ENCODE data around the gene DNAJC8.
A peak's percentile ranks its signal among the peaks of the same experiment; 100 is the strongest.

Gene DNAJC8

DNA sequence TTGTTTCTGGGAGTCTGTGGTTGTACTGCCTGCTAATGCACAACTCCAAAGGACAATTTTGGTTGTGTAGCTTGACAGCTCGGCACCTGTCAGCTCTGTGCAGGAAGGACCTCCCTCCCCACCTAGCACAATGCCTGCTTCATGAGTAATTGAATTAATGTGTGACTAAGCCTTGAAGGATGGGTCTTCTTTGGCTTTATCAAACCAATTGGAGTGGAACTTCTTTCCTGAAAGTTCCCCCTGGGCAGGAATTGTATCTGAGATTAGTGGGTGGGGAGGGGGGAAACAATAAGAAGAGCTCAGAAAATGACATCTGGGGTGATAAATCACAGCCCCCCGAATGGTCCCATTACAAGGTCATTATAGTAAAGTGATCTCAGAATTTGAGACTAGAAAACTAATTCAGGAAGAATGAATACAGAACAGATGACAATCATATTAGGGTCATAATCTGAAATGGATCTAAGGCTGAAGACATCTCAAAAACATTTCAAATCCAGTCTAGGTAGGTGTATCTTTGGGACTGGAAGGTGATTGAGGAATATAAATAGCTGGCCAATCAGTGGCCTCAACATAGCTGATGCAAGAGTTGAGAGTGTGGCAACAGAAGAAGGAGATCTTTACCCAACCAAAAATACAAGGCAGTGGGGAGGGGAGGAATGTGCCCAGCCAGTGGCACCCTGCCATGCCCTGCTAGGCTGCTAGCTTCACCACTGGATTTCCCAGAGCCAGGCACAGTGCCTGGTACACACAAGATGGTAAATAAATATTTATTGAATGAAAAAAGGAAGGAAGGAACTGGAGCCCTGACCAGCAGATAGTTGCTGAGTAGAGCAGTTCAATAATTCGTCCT lies 16.4 kb upstream of the DNAJC8 start (continued):
- TF ChIP-seq, protein P1, sequence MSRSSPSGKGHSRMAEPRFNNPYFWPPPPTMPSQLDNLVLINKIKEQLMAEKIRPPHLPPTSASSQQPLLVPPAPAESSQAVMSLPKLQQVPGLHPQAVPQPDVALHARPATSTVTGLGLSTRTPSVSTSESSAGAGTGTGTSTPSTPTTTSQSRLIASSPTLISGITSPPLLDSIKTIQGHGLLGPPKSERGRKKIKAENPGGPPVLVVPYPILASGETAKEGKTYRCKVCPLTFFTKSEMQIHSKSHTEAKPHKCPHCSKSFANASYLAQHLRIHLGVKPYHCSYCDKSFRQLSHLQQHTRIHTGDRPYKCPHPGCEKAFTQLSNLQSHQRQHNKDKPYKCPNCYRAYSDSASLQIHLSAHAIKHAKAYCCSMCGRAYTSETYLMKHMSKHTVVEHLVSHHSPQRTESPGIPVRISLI (tag by site-specific recombination; IDR thresholded peaks at IDR 0.05) = no peak; the same call in 1 of the 2 replicates
- TF ChIP-seq, protein P2, sequence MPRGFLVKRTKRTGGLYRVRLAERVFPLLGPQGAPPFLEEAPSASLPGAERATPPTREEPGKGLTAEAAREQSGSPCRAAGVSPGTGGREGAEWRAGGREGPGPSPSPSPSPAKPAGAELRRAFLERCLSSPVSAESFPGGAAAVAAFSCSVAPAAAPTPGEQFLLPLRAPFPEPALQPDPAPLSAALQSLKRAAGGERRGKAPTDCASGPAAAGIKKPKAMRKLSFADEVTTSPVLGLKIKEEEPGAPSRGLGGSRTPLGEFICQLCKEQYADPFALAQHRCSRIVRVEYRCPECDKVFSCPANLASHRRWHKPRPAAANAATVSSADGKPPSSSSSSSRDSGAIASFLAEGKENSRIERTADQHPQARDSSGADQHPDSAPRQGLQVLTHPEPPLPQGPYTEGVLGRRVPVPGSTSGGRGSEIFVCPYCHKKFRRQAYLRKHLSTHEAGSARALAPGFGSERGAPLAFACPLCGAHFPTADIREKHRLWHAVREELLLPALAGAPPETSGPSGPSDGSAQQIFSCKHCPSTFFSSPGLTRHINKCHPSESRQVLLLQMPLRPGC (tag by site-specific recombination; IDR thresholded peaks at IDR 0.05) = no peak
- TF ChIP-seq ZEB2 (tag by site-specific recombination; IDR thresholded peaks at IDR 0.05) = peak; percentile 82
- 0 out of 2 replicates have a peak, but pooled peaks have one; percentile 17 for TF ChIP-seq SCRT1 (tag by site-specific recombination; IDR thresholded peaks at IDR 0.05; ENCODE audit: borderline replicate concordance)
- peak; percentile 33 for TF ChIP-seq KLF16 (tag by site-specific recombination; IDR thresholded peaks at IDR 0.05)
- TF ChIP-seq, protein P3, sequence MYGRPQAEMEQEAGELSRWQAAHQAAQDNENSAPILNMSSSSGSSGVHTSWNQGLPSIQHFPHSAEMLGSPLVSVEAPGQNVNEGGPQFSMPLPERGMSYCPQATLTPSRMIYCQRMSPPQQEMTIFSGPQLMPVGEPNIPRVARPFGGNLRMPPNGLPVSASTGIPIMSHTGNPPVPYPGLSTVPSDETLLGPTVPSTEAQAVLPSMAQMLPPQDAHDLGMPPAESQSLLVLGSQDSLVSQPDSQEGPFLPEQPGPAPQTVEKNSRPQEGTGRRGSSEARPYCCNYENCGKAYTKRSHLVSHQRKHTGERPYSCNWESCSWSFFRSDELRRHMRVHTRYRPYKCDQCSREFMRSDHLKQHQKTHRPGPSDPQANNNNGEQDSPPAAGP (tag by site-specific recombination; IDR thresholded peaks at IDR 0.05) = no peak
- no peak for TF ChIP-seq BCL11A (tag by site-specific recombination; IDR thresholded peaks at IDR 0.05; ENCODE audit: low read depth)
- TF ChIP-seq, protein P4, sequence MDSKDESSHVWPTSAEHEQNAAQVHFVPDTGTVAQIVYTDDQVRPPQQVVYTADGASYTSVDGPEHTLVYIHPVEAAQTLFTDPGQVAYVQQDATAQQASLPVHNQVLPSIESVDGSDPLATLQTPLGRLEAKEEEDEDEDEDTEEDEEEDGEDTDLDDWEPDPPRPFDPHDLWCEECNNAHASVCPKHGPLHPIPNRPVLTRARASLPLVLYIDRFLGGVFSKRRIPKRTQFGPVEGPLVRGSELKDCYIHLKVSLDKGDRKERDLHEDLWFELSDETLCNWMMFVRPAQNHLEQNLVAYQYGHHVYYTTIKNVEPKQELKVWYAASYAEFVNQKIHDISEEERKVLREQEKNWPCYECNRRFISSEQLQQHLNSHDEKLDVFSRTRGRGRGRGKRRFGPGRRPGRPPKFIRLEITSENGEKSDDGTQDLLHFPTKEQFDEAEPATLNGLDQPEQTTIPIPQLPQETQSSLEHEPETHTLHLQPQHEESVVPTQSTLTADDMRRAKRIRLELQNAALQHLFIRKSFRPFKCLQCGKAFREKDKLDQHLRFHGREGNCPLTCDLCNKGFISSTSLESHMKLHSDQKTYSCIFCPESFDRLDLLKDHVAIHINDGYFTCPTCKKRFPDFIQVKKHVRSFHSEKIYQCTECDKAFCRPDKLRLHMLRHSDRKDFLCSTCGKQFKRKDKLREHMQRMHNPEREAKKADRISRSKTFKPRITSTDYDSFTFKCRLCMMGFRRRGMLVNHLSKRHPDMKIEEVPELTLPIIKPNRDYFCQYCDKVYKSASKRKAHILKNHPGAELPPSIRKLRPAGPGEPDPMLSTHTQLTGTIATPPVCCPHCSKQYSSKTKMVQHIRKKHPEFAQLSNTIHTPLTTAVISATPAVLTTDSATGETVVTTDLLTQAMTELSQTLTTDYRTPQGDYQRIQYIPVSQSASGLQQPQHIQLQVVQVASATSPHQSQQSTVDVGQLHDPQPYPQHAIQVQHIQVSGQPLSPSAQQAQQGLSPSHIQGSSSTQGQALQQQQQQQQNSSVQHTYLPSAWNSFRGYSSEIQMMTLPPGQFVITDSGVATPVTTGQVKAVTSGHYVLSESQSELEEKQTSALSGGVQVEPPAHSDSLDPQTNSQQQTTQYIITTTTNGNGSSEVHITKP (tag by site-specific recombination; IDR thresholded peaks at IDR 0.05) = peak; percentile 46
- no peak for TF ChIP-seq ZNF600 (tag by site-specific recombination; IDR thresholded peaks at IDR 0.05)
- no peak for TF ChIP-seq ZNF654 (tag by site-specific recombination; IDR thresholded peaks at IDR 0.05; ENCODE audit: low read depth)
- TF ChIP-seq KLF10 (tag by site-specific recombination; IDR thresholded peaks at IDR 0.05) = no peak
- peak; percentile 88 for TF ChIP-seq ZBTB17 (tag by site-specific recombination; IDR thresholded peaks at IDR 0.05)
- no peak; the same call in 1 of the 2 replicates for TF ChIP-seq ZFHX2 (tag by site-specific recombination; conservative IDR thresholded peaks at IDR 0.05)
- TF ChIP-seq ZNF561 (tag by site-specific recombination; IDR thresholded peaks at IDR 0.05; ENCODE audit: borderline replicate concordance) = 0 out of 2 replicates have a peak, but pooled peaks have one; percentile 44
- TF ChIP-seq ZNF521 (tag by site-specific recombination; IDR thresholded peaks at IDR 0.05) = no peak
- TF ChIP-seq ZNF76 (tag by site-specific recombination; IDR thresholded peaks at IDR 0.05; ENCODE audit: borderline replicate concordance, low read depth) = no peak
- TF ChIP-seq ZNF24 (tag by site-specific recombination; IDR thresholded peaks at IDR 0.05) = peak; percentile 46; the same call in 1 of the 2 replicates
- no peak for TF ChIP-seq ZNF670 (tag by site-specific recombination; IDR thresholded peaks at IDR 0.05; ENCODE audit: low read depth)
- no peak for TF ChIP-seq ZNF214 (tag by site-specific recombination; IDR thresholded peaks at IDR 0.05; ENCODE audit: borderline replicate concordance)
- TF ChIP-seq MZF1 (tag by site-specific recombination; IDR thresholded peaks at IDR 0.05; ENCODE audit: borderline replicate concordance) = no peak
- TF ChIP-seq ZNF175 (tag by site-specific recombination; IDR thresholded peaks at IDR 0.05) = no peak
- TF ChIP-seq, protein P5, sequence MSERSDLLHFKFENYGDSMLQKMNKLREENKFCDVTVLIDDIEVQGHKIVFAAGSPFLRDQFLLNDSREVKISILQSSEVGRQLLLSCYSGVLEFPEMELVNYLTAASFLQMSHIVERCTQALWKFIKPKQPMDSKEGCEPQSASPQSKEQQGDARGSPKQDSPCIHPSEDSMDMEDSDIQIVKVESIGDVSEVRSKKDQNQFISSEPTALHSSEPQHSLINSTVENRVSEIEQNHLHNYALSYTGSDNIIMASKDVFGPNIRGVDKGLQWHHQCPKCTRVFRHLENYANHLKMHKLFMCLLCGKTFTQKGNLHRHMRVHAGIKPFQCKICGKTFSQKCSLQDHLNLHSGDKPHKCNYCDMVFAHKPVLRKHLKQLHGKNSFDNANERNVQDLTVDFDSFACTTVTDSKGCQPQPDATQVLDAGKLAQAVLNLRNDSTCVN (tag by site-specific recombination; optimal IDR thresholded peaks at IDR 0.05) = no peak
- TF ChIP-seq ZSCAN16 (tag by site-specific recombination; IDR thresholded peaks at IDR 0.05) = no peak
- TF ChIP-seq ZNF596 (tag by site-specific recombination; IDR thresholded peaks at IDR 0.05) = no peak
- no peak for TF ChIP-seq MEIS1 (CRISPR knock-in tag; IDR thresholded peaks at IDR 0.05; ENCODE audit: borderline replicate concordance)
- TF ChIP-seq ZBTB21 (tag by site-specific recombination; IDR thresholded peaks at IDR 0.05) = peak; percentile 24; the same call in 1 of the 2 replicates
- TF ChIP-seq ZNF202 (tag by site-specific recombination; IDR thresholded peaks at IDR 0.05; ENCODE audit: borderline replicate concordance) = no peak
- peak; percentile 64; the same call in 1 of the 2 replicates for TF ChIP-seq ZBTB8A (tag by site-specific recombination; IDR thresholded peaks at IDR 0.05)
- TF ChIP-seq, protein P6, sequence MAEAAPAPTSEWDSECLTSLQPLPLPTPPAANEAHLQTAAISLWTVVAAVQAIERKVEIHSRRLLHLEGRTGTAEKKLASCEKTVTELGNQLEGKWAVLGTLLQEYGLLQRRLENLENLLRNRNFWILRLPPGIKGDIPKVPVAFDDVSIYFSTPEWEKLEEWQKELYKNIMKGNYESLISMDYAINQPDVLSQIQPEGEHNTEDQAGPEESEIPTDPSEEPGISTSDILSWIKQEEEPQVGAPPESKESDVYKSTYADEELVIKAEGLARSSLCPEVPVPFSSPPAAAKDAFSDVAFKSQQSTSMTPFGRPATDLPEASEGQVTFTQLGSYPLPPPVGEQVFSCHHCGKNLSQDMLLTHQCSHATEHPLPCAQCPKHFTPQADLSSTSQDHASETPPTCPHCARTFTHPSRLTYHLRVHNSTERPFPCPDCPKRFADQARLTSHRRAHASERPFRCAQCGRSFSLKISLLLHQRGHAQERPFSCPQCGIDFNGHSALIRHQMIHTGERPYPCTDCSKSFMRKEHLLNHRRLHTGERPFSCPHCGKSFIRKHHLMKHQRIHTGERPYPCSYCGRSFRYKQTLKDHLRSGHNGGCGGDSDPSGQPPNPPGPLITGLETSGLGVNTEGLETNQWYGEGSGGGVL (tag by site-specific recombination; IDR thresholded peaks at IDR 0.05) = peak; percentile 55; the same call in 1 of the 2 replicates
